Astrocyte (in vitro differentiated cells and primary cell): ENCODE results near the gene MRRF. TPM values are rescaled to one million over a fixed set of nuclear protein-coding genes. Genes with fewer than 3 reads are reported as not detected.

ENCODE experiments used
- DNase-seq: peaks from one replicate; pipeline ENCODE4 v3.0.0-alpha.2; 2010; ENCODE audit warnings: low read depth
- FAIRE-seq: peaks from 2 replicates; lab custom pipeline; 2011; peaks lifted over from hg19 to GRCh38; lab: Jason Lieb, UNC
- H2AFZ ChIP-seq: 2 replicates; pipeline ENCODE4 v1.6.0; 2012; ENCODE audit warnings: low read depth, low read length, inconsistent platforms
- H3K27ac ChIP-seq: 2 replicates; pipeline ENCODE4 v1.5.1; 2011; ENCODE audit warnings: low read depth, low read length, inconsistent platforms
- H3K27me3 ChIP-seq: 2 replicates; pipeline ENCODE4 v1.6.0; 2011; ENCODE audit warnings: low read length, inconsistent platforms; ENCODE audit not compliant: insufficient read depth
- H3K36me3 ChIP-seq: 2 replicates; pipeline ENCODE4 v1.5.1; 2011; ENCODE audit warnings: low read length, inconsistent platforms; ENCODE audit not compliant: insufficient read depth
- H3K4me1 ChIP-seq: 2 replicates; pipeline ENCODE4 v1.5.1; 2011; ENCODE audit warnings: low read length, inconsistent platforms; ENCODE audit not compliant: insufficient read depth
- H3K4me2 ChIP-seq: 2 replicates; pipeline ENCODE4 v1.6.0; 2012; ENCODE audit warnings: low read length, inconsistent platforms
- H3K4me3 ChIP-seq: 2 replicates; pipeline ENCODE4 v1.5.1; 2011; ENCODE audit warnings: low read depth, mild to moderate bottlenecking, low read length, inconsistent platforms; ENCODE audit not compliant: insufficient read depth
- H3K79me2 ChIP-seq: 2 replicates; pipeline ENCODE4 v1.6.0; 2012; ENCODE audit warnings: mild to moderate bottlenecking, low read length, inconsistent platforms; ENCODE audit not compliant: insufficient read depth
- H3K9ac ChIP-seq: 2 replicates; pipeline ENCODE4 v1.6.0; 2012; ENCODE audit warnings: mild to moderate bottlenecking, low read length, inconsistent platforms
- H3K9me3 ChIP-seq: 2 replicates; pipeline ENCODE4 v1.5.1; 2012; ENCODE audit warnings: low read depth, mild to moderate bottlenecking, low read length, inconsistent platforms; ENCODE audit not compliant: insufficient read depth
- H4K20me1 ChIP-seq: 2 replicates; pipeline ENCODE4 v1.6.0; 2012; ENCODE audit warnings: low read length, inconsistent platforms; ENCODE audit not compliant: insufficient read depth
- H3K27ac Mint-ChIP-seq: one replicate; pipeline ENCODE4 v1.8.0; 2021; ENCODE audit warnings: mild to moderate bottlenecking, mixed read lengths; ENCODE audit not compliant: unreplicated experiment
- H3K27me3 Mint-ChIP-seq: one replicate; pipeline ENCODE4 v1.8.0; 2021; ENCODE audit warnings: low read depth, mixed read lengths; ENCODE audit not compliant: unreplicated experiment
- H3K36me3 Mint-ChIP-seq: one replicate; pipeline ENCODE4 v1.8.0; 2021; ENCODE audit warnings: low read depth, mixed read lengths; ENCODE audit not compliant: unreplicated experiment
- H3K4me1 Mint-ChIP-seq: one replicate; pipeline ENCODE4 v1.8.0; 2021; ENCODE audit warnings: low read depth, mixed read lengths; ENCODE audit not compliant: unreplicated experiment
- H3K4me3 Mint-ChIP-seq: one replicate; pipeline ENCODE4 v1.8.0; 2021; ENCODE audit warnings: mild to moderate bottlenecking, moderate library complexity, mixed read lengths; ENCODE audit not compliant: unreplicated experiment
- H3K9me3 Mint-ChIP-seq: one replicate; pipeline ENCODE4 v1.8.0; 2021; ENCODE audit warnings: mild to moderate bottlenecking, mixed read lengths; ENCODE audit not compliant: unreplicated experiment
- EZH2 ChIP-seq: IDR thresholded peaks from 2 replicates; pipeline ENCODE4 v1.6.1; 2012; ENCODE audit warnings: mild to moderate bottlenecking, low read length, inconsistent platforms; ENCODE audit not compliant: insufficient read depth
- total RNA-seq: library from RNA; stranded (reverse); gene quantifications from 2 replicates; pipeline ENCODE4 v1.2.1, GENCODE V29; 2021
- TF ChIP-seq, protein P1 (sequence below): IDR thresholded peaks from 2 replicates; pipeline ENCODE4 v1.5.1; 2011; ENCODE audit warnings: low read depth, mild to moderate bottlenecking, inconsistent platforms, low read length, moderate library complexity; ENCODE audit not compliant: insufficient read depth

Gene MRRF
- total RNA-seq, 1 donor from 2014 or later, result 24.0 TPM

DNA sequence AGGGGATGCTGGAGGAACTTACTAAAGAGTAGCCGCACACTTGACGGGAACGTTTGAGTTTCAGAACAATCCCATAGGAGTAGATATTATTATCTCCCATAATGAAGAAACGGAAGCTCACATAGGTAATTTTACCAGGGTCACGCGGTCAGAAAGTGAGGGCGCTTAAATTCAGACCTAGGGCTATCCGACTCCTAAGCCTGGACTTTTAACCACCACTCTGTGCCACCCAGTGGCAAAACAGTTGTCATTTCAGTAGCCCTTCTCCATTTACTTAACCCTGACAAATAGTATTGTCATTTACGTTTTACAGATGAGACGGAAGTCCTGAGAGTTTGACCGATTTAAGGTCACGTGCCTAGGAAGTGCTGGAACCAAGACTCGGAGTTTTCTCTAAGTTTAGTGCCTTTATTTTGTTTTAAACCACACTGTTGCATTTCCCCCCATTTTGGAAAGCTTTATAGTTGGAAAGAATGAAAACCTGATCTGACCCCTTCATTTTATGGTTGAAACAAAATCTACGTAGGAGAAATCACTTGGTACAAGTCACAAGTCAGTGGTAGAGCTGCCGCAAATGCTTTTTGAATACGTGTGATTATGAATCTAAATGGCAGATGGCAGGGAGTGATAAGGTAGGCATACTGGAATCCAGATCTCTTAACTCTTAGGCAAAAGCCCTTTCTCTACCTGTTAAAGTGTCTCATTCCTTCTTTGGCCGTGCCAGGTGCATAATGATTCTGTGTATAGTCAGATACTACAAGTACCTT, 650 bp downstream of the MRRF start:
- peak overlapping the region; percentile 97 for H3K27ac ChIP-seq
- peak overlapping the region; percentile 92 for H3K4me2 ChIP-seq
- Mint-ChIP-seq H3K36me3 (peaks cover 2% of the 10 kb centered on the region), H3K4me3 (peak overlapping the region; percentile 99), H3K27me3 (no peaks in the 10 kb centered on the region), H3K4me1 (peaks cover 9% of the 10 kb centered on the region), H3K9me3 (no peaks in the 10 kb centered on the region), H3K27ac (peak overlapping the region; percentile 100)
- no peak for DNase-seq
- no peaks in the 10 kb centered on the region for H3K27me3 ChIP-seq
- peak overlapping the region; percentile 98 for H2AFZ ChIP-seq
- H3K9ac ChIP-seq, result peak overlapping the region; percentile 97
- H3K36me3 ChIP-seq, result peaks cover 6% of the 10 kb centered on the region
- peaks cover 19% of the 10 kb centered on the region for H3K4me1 ChIP-seq
- peak overlapping the region; percentile 99 for H3K4me3 ChIP-seq
- no peak for FAIRE-seq
- H3K79me2 ChIP-seq, result peaks cover 70% of the 10 kb centered on the region
- TF ChIP-seq EZH2, result no peak
- TF ChIP-seq, protein P1, sequence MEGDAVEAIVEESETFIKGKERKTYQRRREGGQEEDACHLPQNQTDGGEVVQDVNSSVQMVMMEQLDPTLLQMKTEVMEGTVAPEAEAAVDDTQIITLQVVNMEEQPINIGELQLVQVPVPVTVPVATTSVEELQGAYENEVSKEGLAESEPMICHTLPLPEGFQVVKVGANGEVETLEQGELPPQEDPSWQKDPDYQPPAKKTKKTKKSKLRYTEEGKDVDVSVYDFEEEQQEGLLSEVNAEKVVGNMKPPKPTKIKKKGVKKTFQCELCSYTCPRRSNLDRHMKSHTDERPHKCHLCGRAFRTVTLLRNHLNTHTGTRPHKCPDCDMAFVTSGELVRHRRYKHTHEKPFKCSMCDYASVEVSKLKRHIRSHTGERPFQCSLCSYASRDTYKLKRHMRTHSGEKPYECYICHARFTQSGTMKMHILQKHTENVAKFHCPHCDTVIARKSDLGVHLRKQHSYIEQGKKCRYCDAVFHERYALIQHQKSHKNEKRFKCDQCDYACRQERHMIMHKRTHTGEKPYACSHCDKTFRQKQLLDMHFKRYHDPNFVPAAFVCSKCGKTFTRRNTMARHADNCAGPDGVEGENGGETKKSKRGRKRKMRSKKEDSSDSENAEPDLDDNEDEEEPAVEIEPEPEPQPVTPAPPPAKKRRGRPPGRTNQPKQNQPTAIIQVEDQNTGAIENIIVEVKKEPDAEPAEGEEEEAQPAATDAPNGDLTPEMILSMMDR, result no peak
- H3K9me3 ChIP-seq, result no peaks in the 10 kb centered on the region
- H4K20me1 ChIP-seq, result peaks cover 23% of the 10 kb centered on the region

DNA sequence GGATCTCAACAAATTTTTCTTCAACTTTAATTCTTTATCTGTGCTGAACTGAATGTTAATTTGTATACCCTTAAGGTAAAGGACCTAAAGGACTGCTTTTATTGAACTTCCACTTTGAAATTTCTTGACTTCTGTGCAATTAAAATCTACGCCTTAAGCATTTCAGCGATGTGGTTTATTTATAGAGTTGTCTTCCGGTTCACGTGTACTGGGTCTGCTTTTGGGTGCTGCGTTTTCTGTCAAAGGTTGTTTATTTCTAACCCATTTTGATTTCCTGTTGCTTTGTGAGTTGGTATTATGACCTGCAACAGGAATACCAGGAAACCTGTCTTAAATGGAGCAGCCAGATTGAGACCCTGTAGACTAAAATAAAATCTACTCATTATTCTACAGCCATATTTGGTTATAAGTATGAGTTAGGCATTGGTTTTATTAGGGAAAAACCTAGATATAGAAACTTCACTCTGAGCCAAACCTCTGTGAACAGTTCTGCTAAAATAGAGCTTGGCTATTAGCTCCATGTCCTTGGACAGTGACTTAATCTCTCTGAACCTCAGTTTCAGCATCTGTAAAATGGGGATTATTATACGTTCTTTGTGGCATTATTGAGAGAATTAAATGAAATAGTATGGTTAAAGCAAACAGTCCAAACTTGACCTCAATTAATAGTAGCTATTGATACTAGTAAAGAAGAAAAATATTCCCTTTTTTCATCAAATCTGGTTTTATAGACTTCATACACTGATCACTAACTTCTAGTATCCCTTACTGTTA, 3.5 kb downstream of the MRRF start:
- H3K9me3 Mint-ChIP-seq, result no peaks in the 10 kb centered on the region
- no peak overlapping the region for H3K27ac Mint-ChIP-seq
- no peak overlapping the region for H2AFZ ChIP-seq
- no peaks in the 10 kb centered on the region for H3K27me3 Mint-ChIP-seq
- peaks cover 8% of the 10 kb centered on the region for H3K36me3 Mint-ChIP-seq
- FAIRE-seq (no peak), DNase-seq (no peak)
- peaks cover 16% of the 10 kb centered on the region for H3K4me1 ChIP-seq
- H3K9me3 ChIP-seq, result no peaks in the 10 kb centered on the region
- no peak overlapping the region for H3K9ac ChIP-seq
- no peaks in the 10 kb centered on the region for H4K20me1 ChIP-seq
- H3K79me2 ChIP-seq, result peaks cover 61% of the 10 kb centered on the region
- H3K4me1 Mint-ChIP-seq, result peaks cover 3% of the 10 kb centered on the region
- no peak overlapping the region for H3K4me3 ChIP-seq
- H3K27me3 ChIP-seq, result no peaks in the 10 kb centered on the region
- H3K4me3 Mint-ChIP-seq, result no peak overlapping the region
- H3K36me3 ChIP-seq, result no peaks in the 10 kb centered on the region
- no peak overlapping the region for H3K4me2 ChIP-seq
- no peak for TF ChIP-seq EZH2
- TF ChIP-seq, protein P1, result no peak
- no peak overlapping the region for H3K27ac ChIP-seq
